ENCODE measurements around the gene EXD3. TPM values are rescaled to one million over a fixed set of nuclear protein-coding genes. Genes with fewer than 3 reads are reported as not detected.

Gene EXD3
- total and polyA plus RNA-seq, 2 of the 13 experiments (the other 11 are each of a cell fraction or from before 2014, with no cell fraction given), result 2.7 to 4.8 TPM

- TF ChIP-seq GFI1 (CRISPR knock-in tag; IDR thresholded peaks at IDR 0.05; ENCODE audit: borderline replicate concordance), result no peak
- no peak for TF ChIP-seq FOXO1 (CRISPR knock-in tag; IDR thresholded peaks at IDR 0.05)
- no peak for TF ChIP-seq TCF7L2 (IDR thresholded peaks at IDR 0.05; ENCODE audit: low read depth, low read length)
- TF ChIP-seq LRRFIP1 (CRISPR knock-in tag; conservative IDR thresholded peaks at IDR 0.05), result no peak
- no peak for TF ChIP-seq TRIM22 (IDR thresholded peaks at IDR 0.05)
- no peak for TF ChIP-seq MED13 (CRISPR knock-in tag; IDR thresholded peaks at IDR 0.05)
- TF ChIP-seq KDM3A (CRISPR knock-in tag; IDR thresholded peaks at IDR 0.05; ENCODE audit: low read depth), result no peak
- TF ChIP-seq KDM4B (CRISPR knock-in tag; IDR thresholded peaks at IDR 0.05), result no peak
- TF ChIP-seq MTF1 (CRISPR knock-in tag; IDR thresholded peaks at IDR 0.05), result no peak
- TF ChIP-seq MIER2 (CRISPR knock-in tag; IDR thresholded peaks at IDR 0.05), result no peak
- TF ChIP-seq PRMT3 (CRISPR knock-in tag; IDR thresholded peaks at IDR 0.05; ENCODE audit: borderline replicate concordance, low read depth), result no peak
- no peak for TF ChIP-seq HNF1A (IDR thresholded peaks at IDR 0.05; ENCODE audit: low read depth)
- TF ChIP-seq HNF1A (CRISPR knock-in tag; IDR thresholded peaks at IDR 0.05; ENCODE audit: borderline replicate concordance), result no peak
- no peak for TF ChIP-seq DPF2 (CRISPR knock-in tag; IDR thresholded peaks at IDR 0.05; ENCODE audit: borderline replicate concordance, low read depth)
- TF ChIP-seq ZNF333 (CRISPR knock-in tag; IDR thresholded peaks at IDR 0.05; ENCODE audit: borderline replicate concordance), result no peak
- no peak for TF ChIP-seq ZFYVE20 (CRISPR knock-in tag; IDR thresholded peaks at IDR 0.05; ENCODE audit: borderline replicate concordance, low read depth)
- no peak for TF ChIP-seq ZSCAN12 (CRISPR knock-in tag; IDR thresholded peaks at IDR 0.05)
- no peak for TF ChIP-seq ZBED4 (CRISPR knock-in tag; IDR thresholded peaks at IDR 0.05; ENCODE audit: borderline replicate concordance)
These were observed 36.8 kb upstream of the EXD3 start (continued) for GRCh38 chr9:137459601-137460362.
